Suprapubic skin (tissue), 4 donors: Measurements from ENCODE around the gene NUP210L.

ENCODE experiments used
- CTCF ChIP-seq, 2 donors: fragments of 200-600 bp in 1 of 2; fragments of 450-650 bp in 1 of 2; sonication (generic) in 1 of 2; IDR thresholded peaks; one replicate each; pipeline ENCODE4 v1.5.1; 2016 to 2019; ENCODE audit warnings: antibody characterized with exemption in 2 of 2, mild to moderate bottlenecking in 1 of 2, moderate library complexity in 1 of 2
- POLR2A ChIP-seq, 2 donors: fragments of 450-650 bp; IDR thresholded peaks; one replicate each; pipeline ENCODE4 v1.6.1; 2017; ENCODE audit warnings: antibody characterized with exemption in 2 of 2, mild to moderate bottlenecking in 2 of 2, moderate library complexity in 2 of 2
- POLR2AphosphoS5 ChIP-seq, 3 donors: sonication (generic); formaldehyde crosslinking; IDR thresholded peaks; one replicate each; pipeline ENCODE4 v1.6.1; 2017; ENCODE audit warnings: antibody characterized with exemption in 3 of 3

GRCh38 chr1:153962088-153963029 is 192.5 kb downstream of the NUP210L start:
- TF ChIP-seq CTCF (IDR thresholded peaks at IDR 0.05) = no peak
- TF ChIP-seq POLR2A (IDR thresholded peaks at IDR 0.05) = no peak
- TF ChIP-seq POLR2AphosphoS5 (IDR thresholded peaks at IDR 0.05) = no peak
